ENCODE measurements around the gene OR56A5. TPM values are rescaled to one million over a fixed set of nuclear protein-coding genes. Genes with fewer than 3 reads are reported as not detected.
"Not testable (repeated sequence)": the region's sequence is repeated elsewhere in the genome, so short reads cannot be mapped to it uniquely, and the experiment has no call there.

Gene OR56A5
- total RNA-seq, 4 donors from 2014 or later: not detected

GRCh38 chr11:5983443-5983842, 15.1 kb upstream of the OR56A5 start:
- TF ChIP-seq POLR2A (IDR thresholded peaks at IDR 0.05): no peak
- no peak for TF ChIP-seq CTCF (IDR thresholded peaks at IDR 0.05)
- Histone ChIP-seq H3K27me3 (no peaks in the 10 kb centered on the region), H3K36me3 (no peaks in the 10 kb centered on the region), H3K4me1 (no peaks in the 10 kb centered on the region), H3K27ac (no peak overlapping the region), H3K4me3 (no peak overlapping the region), H3K9me3 (no peaks in the 10 kb centered on the region)
- DNase-seq: no peak

DNA sequence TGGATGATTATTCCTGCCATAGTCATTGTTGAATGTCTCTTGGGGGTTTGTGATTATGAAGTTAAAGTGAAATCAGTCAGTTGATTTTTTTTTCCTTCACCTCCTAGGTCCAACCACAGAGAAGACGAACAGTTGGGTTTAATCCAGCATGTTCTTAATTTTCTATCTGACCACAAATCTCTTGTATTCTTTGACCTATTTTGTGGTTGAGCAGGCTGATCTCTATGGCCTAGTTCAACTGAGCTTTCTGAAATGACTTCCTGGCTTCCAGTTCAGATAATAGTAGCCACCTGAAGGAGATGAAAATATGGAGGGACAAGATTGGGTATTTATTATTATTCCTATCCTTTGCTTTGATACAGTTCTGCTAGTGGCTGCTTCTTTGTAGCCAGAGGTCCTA, 5.2 kb upstream of the OR56A5 start:
- TF ChIP-seq CTCF (IDR thresholded peaks at IDR 0.05) (no peak), POLR2A (IDR thresholded peaks at IDR 0.05) (no peak)
- DNase-seq: no peak
- H3K27ac ChIP-seq: no peak overlapping the region
- H3K4me3 ChIP-seq: no peak overlapping the region
- H3K4me1 ChIP-seq: no peaks in the 10 kb centered on the region
- no peaks in the 10 kb centered on the region for H3K9me3 ChIP-seq
- H3K36me3 ChIP-seq: no peaks in the 10 kb centered on the region
- H3K27me3 ChIP-seq: no peaks in the 10 kb centered on the region

DNA sequence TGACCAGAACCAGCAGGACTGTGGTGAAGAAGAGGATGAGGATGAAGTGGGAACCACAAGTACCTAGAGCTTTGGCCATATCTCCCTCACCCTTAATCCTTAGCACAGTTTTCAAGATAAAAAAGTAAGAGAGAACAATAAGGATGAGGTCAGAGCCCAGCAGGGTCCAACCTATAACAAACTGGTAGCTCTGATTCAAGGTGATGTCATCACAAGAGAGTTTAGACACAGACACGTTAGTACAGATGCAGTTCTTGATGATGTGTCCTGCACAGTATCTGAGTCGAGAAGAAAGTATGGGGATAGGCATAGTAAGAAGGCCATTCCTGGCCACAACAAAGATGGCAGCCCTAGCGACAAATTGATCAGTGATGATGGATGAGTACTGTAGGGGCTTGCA, 586 bp downstream of the OR56A5 start:
- Histone ChIP-seq H3K27ac (no peak overlapping the region), H3K4me1 (no peaks in the 10 kb centered on the region), H3K4me3 (no peak overlapping the region), H3K36me3 (no peaks in the 10 kb centered on the region), H3K27me3 (no peaks in the 10 kb centered on the region), H3K9me3 (peaks cover 0 to 3% (median 0%) of the 10 kb centered on the region in 4 donors)
- no peak for TF ChIP-seq CTCF (IDR thresholded peaks at IDR 0.05)
- no peak for TF ChIP-seq POLR2A (IDR thresholded peaks at IDR 0.05)
- DNase-seq: no peak

GRCh38 chr11:5966958-5967357, 1.3 kb downstream of the OR56A5 start:
- no peak overlapping the region for H3K4me3 ChIP-seq
- TF ChIP-seq POLR2A (IDR thresholded peaks at IDR 0.05) (no peak), CTCF (IDR thresholded peaks at IDR 0.05) (no peak)
- H3K9me3 ChIP-seq: peaks cover 0 to 3% (median 0%) of the 10 kb centered on the region in 4 donors
- no peaks in the 10 kb centered on the region for H3K27me3 ChIP-seq
- no peaks in the 10 kb centered on the region for H3K36me3 ChIP-seq
- no peak for DNase-seq
- no peaks in the 10 kb centered on the region for H3K4me1 ChIP-seq
- H3K27ac ChIP-seq: no peak overlapping the region

DNA sequence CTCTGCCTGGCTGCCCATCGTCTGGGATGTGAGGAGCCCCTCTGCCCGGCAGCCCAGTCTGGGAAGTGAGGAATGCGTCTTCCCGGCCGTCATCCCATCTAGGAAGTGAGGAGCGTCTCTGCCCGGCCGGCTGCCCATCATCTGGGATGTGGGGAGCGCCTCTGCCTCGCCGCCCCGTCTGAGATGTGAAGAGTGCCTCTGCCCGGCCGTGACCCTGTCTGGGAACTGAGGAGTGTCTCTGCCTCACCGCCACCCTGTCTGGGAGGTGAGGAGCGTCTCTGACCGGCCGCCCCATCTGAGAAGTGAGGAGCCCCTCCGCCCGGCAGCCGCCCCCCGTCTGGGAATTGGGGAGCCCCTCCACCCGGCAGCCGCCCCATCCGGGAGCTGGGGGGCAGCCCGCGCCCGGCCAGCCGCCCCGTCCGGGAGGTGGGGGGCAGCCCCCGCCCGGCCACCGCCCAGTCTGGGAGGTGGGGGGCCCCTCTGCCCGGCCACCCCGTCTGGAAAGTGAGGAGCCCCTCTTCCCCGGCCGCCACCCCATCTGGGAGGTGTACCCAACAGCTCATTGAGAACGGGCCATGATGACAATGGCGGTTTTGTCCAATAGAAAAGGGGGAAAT, 7.5 kb downstream of the OR56A5 start:
- H3K27ac ChIP-seq, H3K9me3 ChIP-seq, H3K27me3 ChIP-seq, H3K36me3 ChIP-seq, DNase-seq, H3K4me1 ChIP-seq, H3K4me3 ChIP-seq: not testable (repeated sequence)

DNA sequence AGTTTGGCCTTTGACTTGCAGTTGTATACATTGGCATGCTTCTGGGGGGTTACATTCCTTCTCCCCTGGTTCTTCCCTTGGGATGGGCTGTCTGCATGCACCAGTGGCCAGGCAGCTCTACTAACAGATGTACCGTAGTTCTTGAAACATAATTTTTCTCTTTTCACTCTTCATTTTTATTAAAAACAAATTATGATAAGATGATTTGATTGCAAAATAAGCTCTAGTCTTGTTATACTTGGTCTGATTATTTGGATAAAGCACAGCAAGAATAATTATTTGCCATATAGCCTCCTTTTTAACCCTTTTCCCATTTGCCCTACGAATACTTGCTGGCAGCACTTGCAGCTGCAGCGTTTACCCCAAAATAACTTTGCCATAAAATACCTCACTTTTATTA, 12.7 kb downstream of the OR56A5 start:
- Histone ChIP-seq H3K4me1 (no peaks in the 10 kb centered on the region), H3K36me3 (no peaks in the 10 kb centered on the region), H3K27ac (no peak overlapping the region), H3K27me3 (no peaks in the 10 kb centered on the region), H3K9me3 (peaks cover 0 to 3% (median 0%) of the 10 kb centered on the region in 4 donors), H3K4me3 (no peak overlapping the region)
- no peak for TF ChIP-seq CTCF (IDR thresholded peaks at IDR 0.05)
- no peak for TF ChIP-seq POLR2A (IDR thresholded peaks at IDR 0.05)
- DNase-seq: no peak
